GM19043 (cell line): ENCODE data around the gene COG4.
"Not testable (repeated sequence)": the region's sequence is repeated elsewhere in the genome, so short reads cannot be mapped to it uniquely, and the experiment has no call there.

Experiments used
- ATAC-seq: cut with Tn5 transposase; IDR thresholded peaks from one replicate; pipeline ENCODE4 v1.9.1; 2021; ENCODE audit warnings: low read depth; ENCODE audit not compliant: unreplicated experiment

The COG4 gene

DNA sequence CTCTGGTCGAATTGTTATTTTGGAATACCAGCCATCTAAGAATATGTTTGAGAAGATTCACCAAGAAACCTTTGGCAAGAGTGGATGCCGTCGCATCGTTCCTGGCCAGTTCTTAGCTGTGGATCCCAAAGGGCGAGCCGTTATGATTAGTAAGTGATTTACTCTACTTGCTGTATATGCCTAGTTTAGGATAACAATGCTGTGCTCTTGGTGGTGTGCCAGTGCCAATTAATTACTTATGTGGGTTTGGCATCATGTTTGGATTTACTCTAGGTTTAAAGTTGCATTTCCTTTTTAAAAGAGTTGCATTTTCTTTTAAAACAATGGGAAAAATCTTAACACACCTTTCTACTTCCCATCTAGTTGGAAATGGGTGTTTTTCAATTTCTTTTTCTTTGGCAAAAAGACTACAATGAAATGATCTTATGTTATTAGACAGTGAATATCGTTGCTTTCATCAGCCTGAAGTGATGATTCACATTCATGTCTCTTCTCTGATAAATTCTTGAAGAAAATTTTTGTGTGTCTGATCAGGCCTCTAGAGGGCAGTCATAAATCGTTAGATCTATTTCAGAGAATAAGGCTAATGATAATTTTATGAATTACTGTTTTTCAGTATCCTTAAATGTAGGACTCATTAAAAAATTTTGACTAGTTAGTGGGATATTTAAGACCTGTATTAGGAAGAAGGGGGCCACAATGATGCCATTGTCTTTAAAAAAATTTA is 5.9 kb upstream of the COG4 start:
- ATAC-seq, result no peak

DNA sequence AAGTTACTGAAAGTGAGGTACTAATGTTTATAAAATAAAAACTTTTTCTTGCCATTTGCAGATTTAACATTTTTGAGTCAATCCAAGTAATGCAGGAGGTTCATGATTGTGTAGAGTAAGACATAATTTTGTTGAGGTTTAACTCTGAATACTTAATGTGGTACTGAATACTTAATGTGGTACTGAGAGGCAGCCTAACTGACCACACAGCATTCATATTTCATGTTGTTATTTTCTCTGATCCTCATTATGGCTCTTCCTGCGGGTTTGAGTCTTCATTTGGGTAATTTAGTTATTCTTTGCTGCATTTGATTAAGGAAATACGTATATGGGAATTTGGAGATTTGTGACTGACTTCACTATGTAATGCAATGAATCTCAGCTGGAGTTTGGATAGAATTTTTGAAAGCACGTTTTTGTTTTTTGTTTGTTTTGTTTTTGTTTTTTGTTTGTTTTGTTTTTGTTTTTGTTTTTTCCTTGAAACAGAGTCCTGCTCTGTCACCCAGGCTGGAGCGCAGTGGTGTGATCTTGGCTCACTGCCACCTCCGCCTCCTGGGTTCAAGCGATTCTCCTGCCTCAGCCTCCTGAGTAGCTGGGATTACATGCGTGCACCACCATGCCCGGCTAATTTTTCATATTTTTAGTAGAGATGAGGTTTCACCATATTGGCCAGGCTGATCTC is 4.1 kb upstream of the COG4 start:
- no peak for ATAC-seq

DNA sequence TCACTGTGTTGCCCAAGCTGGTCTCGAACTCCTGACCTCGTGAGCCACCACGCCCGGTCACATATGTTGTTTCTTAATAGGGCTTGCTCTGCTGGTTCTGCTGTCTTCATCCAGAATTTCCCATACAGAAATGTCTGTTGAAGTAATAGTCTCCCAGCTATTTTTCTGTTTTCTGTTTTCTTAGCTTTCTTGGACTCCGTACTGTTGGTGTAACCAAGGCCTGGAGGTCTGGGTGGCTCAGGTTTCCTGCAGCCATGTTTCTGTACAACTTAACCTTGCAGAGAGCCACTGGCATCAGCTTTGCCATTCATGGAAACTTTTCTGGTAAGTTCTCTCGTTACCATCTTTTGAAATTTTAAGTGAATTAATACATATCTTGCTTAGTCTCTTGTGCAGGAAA is 3.0 kb upstream of the COG4 start:
- no peak for ATAC-seq

DNA sequence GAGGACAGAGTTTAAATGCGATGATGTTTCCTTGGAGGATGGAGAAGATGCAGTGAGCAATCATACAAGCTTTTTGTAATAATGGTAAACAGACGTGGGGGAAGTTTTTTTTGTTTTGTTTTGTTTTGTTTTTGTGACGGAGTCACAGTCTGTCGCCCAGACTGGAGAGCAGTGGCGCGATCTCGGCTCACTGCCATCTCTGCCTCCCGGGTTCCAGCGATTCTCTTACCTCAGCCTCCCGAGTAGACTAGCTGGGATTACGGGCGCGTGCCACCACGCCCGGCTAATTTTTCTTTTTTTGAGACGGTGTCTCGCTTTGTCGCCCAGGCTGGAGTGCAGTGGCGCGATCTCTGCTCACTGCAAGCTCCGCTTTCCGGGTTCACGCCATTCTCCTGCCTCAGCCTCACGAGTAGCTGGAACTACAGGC is 1.1 kb upstream of the COG4 start:
- ATAC-seq, result not testable (repeated sequence)

DNA sequence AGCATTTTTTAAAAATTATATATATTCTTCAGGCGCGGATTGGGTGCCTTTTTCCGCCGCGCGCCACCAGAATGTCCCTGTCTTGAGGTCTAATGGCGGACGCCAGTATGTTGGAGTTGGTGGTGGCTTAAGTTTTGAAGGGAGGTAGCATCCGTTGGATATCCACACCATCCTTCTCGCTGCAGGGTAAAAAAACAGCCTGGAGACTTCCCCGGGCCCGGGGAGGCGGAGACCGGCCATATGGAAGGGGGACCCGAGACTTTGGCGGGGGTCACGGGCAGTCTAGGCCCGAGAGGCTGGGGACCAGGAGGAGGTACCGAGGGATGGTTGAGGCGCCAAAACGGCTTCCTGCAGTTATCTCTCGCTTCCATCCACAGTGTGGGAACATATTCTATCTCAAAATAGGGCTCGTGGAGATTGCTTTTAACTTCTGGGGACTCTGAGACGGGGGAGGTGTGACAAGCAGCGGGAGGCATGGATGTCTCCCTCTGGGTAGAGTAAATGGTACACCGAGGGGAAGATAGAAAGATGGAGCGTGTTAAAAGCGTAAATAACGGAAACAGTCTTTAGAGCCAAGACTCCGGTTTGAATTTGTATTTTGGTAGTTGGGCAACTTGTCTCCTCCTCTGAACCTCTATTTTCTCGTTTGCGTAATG is 517 bp upstream of the COG4 start, which contains the start of gene SF3B3:
TSS of gene SF3B3 (plus strand) at position 74 of the 656 bp plus-strand sequence. CDS start 2,841 bp downstream, outside the sequence.
- no peak for ATAC-seq

DNA sequence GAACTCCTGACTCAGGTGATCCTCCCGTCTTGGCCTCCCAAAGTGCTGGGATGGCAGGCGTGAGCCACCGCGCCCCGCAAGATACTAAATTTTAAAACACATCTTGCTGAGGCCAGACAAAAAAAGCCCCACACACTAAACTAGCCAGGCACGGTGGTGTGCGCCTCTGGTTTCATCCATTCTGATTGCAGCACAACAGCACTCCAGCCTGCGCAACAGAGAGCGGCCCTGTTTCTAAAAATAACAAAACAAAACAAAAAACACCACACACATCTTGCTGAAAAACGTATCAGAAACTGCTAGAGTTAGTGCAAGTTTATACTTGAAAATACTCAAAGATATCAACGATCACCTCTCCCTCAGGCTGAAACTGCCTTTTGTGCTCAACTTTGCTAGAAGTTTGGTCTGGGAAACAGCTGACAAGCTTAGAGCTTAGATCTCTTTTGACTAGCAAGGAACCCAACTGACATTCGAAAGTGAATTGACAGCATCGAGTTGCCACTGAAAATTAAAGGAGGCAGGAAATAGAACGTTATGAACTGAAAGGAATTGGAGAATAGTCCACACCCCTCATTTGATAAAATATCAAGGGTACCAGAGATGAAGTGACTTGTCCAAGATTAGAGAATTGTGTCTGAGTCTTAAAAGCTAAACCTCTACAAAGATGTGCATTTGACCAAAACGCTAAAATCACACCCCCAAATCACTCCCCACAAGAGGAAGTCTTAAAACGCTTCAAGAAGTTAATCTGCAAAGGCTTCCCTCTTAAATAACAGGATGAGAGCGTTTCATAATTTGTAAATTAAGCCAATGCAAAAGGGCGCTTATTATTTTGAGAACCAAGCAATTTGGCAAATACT is 908 bp downstream of the COG4 start:
- no peak for ATAC-seq

DNA sequence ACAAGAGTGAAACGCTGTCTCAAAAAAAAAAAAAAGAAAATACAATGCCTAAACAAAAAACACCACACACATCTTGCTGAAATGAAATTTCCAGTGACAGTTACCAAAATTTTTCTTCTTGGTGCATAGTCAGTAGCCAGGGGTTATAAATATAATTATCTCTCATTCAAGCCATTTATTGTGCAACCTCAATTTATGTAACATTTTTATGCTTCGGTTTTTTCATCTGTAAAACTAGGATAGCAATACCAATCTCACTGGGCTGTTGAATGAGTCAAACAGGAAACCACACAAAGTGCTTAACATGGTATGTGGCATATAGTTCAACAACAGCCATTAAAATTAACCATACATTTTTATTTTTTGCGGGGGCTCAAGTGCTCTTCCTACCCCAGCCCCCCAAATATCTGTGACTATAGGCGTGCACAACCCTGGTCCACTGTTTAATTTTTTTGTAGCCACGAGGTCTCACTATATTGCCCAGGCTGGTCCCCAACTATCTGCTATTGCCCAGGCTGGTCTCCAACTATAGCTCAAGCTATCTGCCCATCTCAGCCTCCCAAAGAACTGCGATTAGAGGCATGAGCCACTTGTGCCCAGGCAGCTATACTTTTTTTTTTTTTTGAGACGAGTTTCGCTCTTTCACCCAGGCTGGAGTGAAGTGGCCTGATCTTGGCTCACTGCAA is 2.6 kb downstream of the COG4 start:
- ATAC-seq, result no peak

DNA sequence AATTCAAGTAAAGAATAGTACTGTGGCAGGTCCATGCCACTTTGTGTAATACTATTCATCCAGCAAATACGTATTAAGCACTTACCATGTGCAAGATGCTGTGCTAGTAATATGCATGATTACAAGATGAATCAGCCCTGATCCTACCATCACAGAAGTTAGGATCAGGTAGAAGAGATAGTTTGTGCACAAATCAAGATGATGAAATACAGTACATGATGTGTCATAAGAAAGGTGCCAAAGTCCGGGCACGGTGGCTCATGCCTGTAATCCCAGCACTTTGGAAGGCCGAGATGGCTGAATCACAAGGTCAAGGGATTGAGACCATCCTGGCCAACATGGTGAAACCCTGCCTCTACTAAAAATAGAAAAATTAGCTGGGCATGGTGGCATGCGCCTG is 10.9 kb downstream of the COG4 start:
- no peak for ATAC-seq

DNA sequence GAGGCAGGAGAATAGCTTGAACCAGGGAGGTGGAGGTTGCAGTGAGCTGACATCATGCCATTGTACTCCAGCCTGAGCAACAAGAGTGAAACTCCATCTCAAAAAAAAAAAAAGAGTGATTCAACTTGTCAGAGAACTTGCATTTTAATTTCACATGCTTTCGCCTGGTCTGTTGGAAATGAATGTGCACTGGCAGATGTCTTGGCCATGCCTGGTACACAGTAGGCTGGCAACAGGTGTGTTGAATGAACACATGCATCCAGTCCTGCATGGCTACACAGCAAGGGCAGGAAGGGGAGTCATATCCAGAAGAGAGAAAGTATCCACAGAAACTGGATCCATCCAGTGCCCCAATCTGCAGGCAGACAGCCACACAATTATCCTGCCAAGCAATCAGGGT is 11.5 kb downstream of the COG4 start:
- no peak for ATAC-seq

DNA sequence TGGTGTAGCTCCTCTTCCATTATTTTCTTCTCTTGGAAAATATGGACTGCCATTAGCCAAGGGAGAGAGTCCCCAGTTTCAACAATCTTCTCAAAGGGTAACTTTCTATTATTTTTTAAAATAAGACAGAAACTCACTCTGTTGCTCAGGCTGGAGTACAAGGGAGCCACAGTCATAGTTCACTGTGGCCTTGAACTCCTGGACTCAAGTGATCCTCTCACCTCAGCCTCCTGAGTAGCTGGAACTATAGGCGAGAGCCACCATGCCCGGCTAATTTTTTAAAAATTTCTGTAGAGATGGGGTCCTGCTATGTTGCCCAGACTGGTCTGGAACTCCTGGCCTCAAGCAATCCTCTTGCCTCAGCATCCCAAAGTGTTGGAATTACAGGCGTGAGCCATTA is 13.1 kb downstream of the COG4 start:
- no peak for ATAC-seq

DNA sequence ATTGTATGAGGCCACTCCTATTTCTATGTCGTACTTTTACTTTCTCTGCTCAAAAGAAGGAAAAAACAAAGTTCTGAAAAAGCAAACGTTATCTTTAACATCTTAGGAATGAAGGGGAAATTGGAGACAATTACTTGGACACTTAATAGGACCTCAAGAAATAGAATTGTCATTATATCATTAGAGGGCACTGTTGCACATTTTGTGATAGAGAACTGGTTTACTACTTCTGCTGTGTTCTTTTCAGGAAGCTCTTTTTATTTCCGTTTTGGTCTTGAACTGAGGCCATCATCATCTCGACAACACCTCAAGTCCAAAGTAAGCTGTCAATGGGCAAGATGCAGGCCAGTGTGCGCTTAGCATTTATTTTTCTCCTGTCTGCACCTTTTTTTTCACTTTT is 14.6 kb downstream of the COG4 start:
- ATAC-seq, result no peak

DNA sequence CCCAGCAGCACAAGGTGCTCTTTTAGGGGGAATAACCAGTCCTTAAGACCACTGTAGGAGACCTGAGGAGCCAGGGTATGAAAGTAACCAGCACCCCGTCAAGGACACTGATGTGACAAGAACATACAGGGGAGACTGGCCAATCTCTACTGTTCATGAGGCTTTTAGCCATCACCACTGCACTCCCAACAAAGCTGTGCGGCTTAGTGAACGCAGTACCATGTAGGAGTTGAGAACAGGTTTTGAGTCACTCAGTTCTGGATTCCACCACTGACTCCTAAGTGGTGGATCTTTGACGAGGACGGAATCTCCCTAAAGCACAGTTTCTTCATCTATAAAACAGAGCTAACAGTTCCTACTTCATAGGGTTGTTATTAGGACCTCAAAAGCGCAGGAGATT is 26.8 kb downstream of the COG4 start:
- ATAC-seq, result no peak

DNA sequence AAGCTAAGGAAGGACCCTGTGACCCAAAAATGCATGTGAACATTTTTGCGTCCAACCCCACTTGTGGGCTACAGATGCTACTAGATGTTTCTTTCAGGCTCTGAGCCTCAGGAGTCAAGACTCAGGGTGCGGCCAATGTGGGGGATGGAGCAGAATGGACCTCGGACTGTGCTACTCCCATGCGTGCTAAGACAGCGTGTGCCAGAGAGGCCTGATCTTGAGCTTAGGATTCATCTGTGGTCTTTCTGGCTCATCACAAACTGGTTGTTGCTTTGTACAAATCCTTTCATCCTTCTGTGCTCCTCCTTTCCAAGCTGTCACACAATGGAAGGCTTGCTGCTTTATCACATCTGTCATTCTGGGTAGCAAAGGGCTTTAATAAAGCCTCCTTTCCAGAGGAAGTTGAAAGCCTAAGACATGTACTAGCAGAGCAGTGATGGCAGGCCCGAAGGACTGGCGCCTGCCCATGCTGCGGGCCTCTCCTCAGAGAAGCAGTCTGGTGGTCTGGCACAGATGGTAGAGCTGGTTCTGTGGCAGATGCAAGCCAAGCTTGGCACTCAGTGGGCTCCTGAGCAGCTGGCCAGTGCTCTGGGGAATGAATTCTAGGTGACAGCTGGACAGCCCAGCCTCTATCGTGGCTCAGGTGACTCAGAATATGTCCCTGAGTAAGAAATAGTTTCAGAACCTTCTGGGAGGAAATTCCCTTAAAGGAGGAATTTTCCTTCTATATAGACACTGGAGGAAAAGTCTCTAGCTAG is 27.8 kb downstream of the COG4 start:
- no peak for ATAC-seq

DNA sequence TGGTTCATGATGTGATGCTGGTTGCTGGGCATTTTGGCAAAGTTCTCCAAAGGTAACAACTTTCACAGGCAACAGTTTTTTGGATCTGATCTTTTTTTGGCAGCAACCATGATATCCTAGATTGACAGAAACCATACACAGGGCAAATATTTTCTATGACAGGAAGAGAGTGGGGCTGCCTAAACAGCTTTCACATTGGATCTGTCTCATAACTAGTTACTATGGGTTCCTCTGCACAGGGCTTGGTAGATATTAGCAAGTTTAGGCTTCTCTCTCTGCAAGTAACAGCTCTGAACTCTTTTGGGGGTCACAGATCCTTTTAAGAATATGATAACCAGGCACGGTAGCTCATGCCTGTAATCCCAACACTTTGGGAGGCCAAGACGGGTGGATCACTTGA is 28.6 kb downstream of the COG4 start:
- no peak for ATAC-seq

DNA sequence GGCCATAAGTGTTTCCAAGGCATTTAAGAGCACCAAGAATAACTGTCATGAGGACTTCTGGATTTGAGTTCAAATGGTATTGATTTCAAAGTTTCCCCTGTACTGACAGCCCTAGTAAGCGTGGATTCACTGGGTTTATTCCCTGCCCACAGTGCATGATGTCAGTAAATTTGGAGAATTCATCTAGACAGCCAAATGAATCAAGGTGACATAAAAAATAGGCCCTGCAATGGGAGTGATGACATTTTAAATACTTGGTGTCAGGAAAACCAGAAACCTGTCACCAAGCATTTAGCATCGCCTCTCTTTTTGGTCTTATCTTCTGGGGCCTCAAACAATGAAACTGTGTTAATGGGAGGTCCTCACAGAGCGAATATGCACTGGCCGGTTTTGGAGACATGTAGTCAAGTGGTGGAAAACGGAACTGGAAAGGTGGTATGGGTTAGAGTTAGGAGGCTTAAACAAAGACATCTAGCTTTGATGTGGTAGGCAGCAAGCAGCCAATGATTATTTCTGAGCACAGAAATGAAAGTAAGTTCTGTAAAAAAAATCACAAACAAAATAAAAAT is 29.1 kb downstream of the COG4 start:
- ATAC-seq, result no peak

DNA sequence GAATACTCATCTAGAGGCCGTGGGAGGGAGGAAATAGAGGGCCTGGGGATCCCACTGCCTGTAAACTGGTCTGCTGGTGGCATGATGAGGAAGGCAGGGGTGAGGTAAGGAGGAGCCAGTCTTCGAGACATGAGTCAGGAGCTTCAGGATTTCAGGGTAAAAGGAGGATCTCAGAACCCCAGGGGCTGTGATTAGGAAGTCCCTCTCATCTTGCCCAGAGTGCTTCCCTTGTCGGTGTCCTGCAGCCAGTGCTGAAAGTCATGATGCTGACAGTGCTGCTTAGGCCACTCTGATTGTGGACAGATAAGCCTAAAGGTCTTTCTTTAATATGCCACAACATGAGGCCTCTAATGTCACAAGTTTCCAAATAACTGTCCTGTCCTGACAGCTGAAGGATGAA is 29.6 kb downstream of the COG4 start:
- ATAC-seq, result no peak

DNA sequence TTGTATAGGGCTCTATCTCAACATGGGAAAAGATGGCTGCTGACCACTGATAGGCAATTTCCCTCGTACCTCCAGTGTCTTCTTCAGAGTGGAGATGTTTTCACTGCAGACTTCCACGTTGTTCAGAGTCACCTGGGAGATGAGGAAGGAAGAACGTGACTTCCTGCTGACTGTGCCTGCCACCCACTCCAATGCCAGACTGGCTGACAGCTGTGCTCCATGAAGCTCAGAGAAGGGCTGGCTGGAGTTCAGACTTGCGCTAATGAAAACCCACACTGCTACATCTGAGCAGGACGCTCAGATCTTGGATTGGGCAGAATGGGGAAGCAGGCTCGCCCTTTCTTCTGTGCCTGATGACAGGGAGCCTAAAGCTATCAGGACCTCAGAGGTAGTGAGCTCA is 33.1 kb downstream of the COG4 start:
- no peak for ATAC-seq

DNA sequence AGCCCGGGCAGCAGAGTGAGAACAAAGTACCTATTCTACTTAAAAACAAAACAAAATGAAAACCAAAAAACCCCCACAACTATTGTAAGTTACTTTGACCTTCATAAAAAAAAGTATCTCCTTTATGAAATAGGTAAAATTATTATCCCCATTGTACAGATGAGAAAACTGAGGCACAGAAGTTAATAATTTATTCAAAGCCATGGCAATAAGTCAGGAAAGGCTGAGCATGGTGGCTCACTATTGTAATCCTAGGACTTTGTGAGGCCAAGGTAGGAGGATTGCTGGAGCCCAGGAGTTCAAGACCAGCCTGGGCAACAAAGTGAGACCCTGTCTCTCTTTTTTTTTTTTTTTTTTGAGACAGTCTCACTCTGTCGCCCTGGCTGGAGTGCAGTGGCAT is 38.5 kb downstream of the COG4 start:
- no peak for ATAC-seq

DNA sequence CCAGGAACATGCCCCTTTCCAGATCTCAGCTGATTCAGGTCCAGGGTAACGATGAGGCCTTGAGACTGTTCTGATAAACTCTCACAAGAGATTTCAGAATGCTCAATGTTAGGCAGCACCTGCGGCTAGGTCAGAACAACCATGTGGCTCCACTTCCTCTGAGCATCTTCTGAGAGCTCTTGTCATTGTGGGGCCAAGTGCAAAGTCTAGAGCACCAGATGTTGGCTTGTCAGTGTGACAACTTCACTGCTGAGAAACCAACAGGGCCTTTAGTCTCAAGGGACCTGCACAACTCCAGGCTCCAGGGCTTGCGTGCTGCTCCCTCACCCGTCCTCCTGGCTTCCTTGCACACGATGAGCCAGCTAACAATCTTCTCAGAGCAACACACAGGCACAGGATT is 39.9 kb downstream of the COG4 start:
- peak; percentile 81 for ATAC-seq
